OCI-LY7 (cell line): Measurements from ENCODE around the gene CWH43. TPM values are rescaled to one million over a fixed set of nuclear protein-coding genes. Genes with fewer than 3 reads are reported as not detected.

Experiments used
- BruUV-seq: library from RNA; stranded (reverse); fragments of 400-500 nt; replicated peaks from 2 replicates; lab custom pipeline; 2021; lab: Mats Ljungman, UMichigan
- CTCF ChIA-PET: fragments of 300-600 bp; sonication (Branson Sonifier 250); formaldehyde crosslinking; loops from one replicate; lab custom pipeline; 2022; ENCODE audit warnings: antibody characterized with exemption; ENCODE audit not compliant: unreplicated experiment; lab: Charles Lee
- POLR2A ChIA-PET: fragments of 300-600 bp; sonication (Branson Sonifier 250); formaldehyde crosslinking; loops from one replicate; lab custom pipeline; 2022; ENCODE audit warnings: antibody characterized with exemption; lab: Charles Lee
- DNase-seq: peaks from one replicate; pipeline ENCODE4 v3.0.0-alpha.2; 2015; ENCODE audit warnings: low spot score
- H2AFZ ChIP-seq: fragments of 200-600 bp; sonication (generic), shearing (Covaris generic); 2 replicates; pipeline ENCODE4 v1.6.1; 2014; ENCODE audit warnings: mild to moderate bottlenecking, antibody characterized with exemption, low read length, moderate library complexity
- H3K27ac ChIP-seq: fragments of 200-600 bp; sonication (generic); 2 replicates; pipeline ENCODE4 v1.5.1; 2014; ENCODE audit warnings: mixed run types, low read depth, mild to moderate bottlenecking, moderate library complexity, low read length, inconsistent platforms; ENCODE audit not compliant: poor library complexity, severe bottlenecking
- H3K36me3 ChIP-seq: fragments of 200-600 bp; sonication (generic); 2 replicates; pipeline ENCODE4 v1.6.1; 2014; ENCODE audit warnings: mild to moderate bottlenecking, antibody characterized with exemption, low read length, moderate library complexity, mixed read lengths; ENCODE audit not compliant: insufficient read depth
- H3K4me1 ChIP-seq: fragments of 200-600 bp; sonication (generic); 2 replicates; pipeline ENCODE4 v1.5.1; 2014; ENCODE audit warnings: mild to moderate bottlenecking, low read length; ENCODE audit not compliant: insufficient read depth, poor library complexity, severe bottlenecking
- H3K4me2 ChIP-seq: fragments of 200-600 bp; sonication (generic); 2 replicates; pipeline ENCODE4 v1.6.1; 2014; ENCODE audit warnings: mild to moderate bottlenecking, low read length
- H3K4me3 ChIP-seq: fragments of 200-600 bp; sonication (generic); 2 replicates; pipeline ENCODE4 v1.5.1; 2014; ENCODE audit warnings: mild to moderate bottlenecking, low read depth, low read length; ENCODE audit not compliant: poor library complexity, severe bottlenecking
- H3K79me2 ChIP-seq: fragments of 200-600 bp; sonication (generic); 2 replicates; pipeline ENCODE4 v1.6.1; 2016; ENCODE audit warnings: low read depth, mild to moderate bottlenecking, low read length, moderate library complexity, mixed read lengths; ENCODE audit not compliant: insufficient read depth
- H3K9me2 ChIP-seq: fragments of 200-600 bp; sonication (generic); 2 replicates; pipeline ENCODE4 v1.6.1; 2016; ENCODE audit warnings: mild to moderate bottlenecking, low read length, mixed read lengths; ENCODE audit not compliant: insufficient read depth
- H3K9me3 ChIP-seq: fragments of 200-600 bp; sonication (generic); 2 replicates; pipeline ENCODE4 v1.6.1; 2014; ENCODE audit warnings: mild to moderate bottlenecking, mixed run types, low read length, mixed read lengths
- H4K20me1 ChIP-seq: fragments of 200-600 bp; sonication (generic); 2 replicates; pipeline ENCODE4 v1.6.1; 2014; ENCODE audit warnings: mild to moderate bottlenecking, antibody characterized with exemption, low read length, moderate library complexity, mixed read lengths; ENCODE audit not compliant: insufficient read depth
- CTCF ChIP-seq: fragments of 200-600 bp; sonication (generic); conservative IDR thresholded peaks from 2 replicates; pipeline ENCODE4 v1.5.1; 2014; ENCODE audit warnings: mild to moderate bottlenecking, antibody characterized with exemption, low read length, moderate library complexity, mixed read lengths
- EZH2phosphoT487 ChIP-seq: fragments of 200-600 bp; sonication (generic); IDR thresholded peaks from 2 replicates; pipeline ENCODE4 v1.6.1; 2018; ENCODE audit warnings: low read depth, borderline replicate concordance, mild to moderate bottlenecking, mixed run types, antibody characterized with exemption, low read length, moderate library complexity, mixed read lengths
- intact Hi-C: fragments of 100-400 bp; cut with micrococcal nuclease; formaldehyde crosslinking; loops from one replicate; pipeline ENCODE4 v1.10.0; 2022; ENCODE audit not compliant: unreplicated experiment
- total RNA-seq, 2 experiments: library from RNA; depleted of rRNA in 1 of 2; stranded (reverse); fragments of >200 nt in 1 of 2; shearing (Covaris generic) in 1 of 2; gene quantifications; 2 replicates each; pipeline ENCODE4 v1.2.3, GENCODE V29; 2014 to 2022

CWH43 gene
- total RNA-seq, 2 experiments from 2014 or later = not detected

GRCh38 chr4:48963042-48963679 is 22.9 kb upstream of the CWH43 start:
- H3K9me3 ChIP-seq = no peaks in the 10 kb centered on the region
- H3K9me2 ChIP-seq = no peaks in the 10 kb centered on the region
- BruUV-seq = no TSS peak
- H3K36me3 ChIP-seq = no peaks in the 10 kb centered on the region
- ChIA-PET CTCF (no interaction called here), POLR2A (interaction anchor here (0.6 kb wide), 1 partner anchor 359 kb away, joined by 3 read pairs; no protein-coding TSS in a partner anchor)
- peak; percentile 89 for DNase-seq
- no peaks in the 10 kb centered on the region for H4K20me1 ChIP-seq
- H3K79me2 ChIP-seq = no peaks in the 10 kb centered on the region
- no peak overlapping the region for H3K4me2 ChIP-seq
- H2AFZ ChIP-seq = no peak overlapping the region
- intact Hi-C loops = loop anchor here (1.0 to 10.0 kb wide), 5 partner anchors 182 to 838 kb away; partner anchors contain the start of gene FRYL
- H3K4me3 ChIP-seq = no peak overlapping the region
- H3K4me1 ChIP-seq = no peaks in the 10 kb centered on the region
- TF ChIP-seq CTCF (peak; percentile 100), EZH2phosphoT487 (no peak)
- no peak overlapping the region for H3K27ac ChIP-seq

GRCh38 chr4:48967101-48967500 is 19.0 kb upstream of the CWH43 start:
- DNase-seq = no peak
- ChIA-PET CTCF (no interaction called here), POLR2A (no interaction called here)
- no peak overlapping the region for H3K4me3 ChIP-seq
- no peaks in the 10 kb centered on the region for H3K4me1 ChIP-seq
- H3K27ac ChIP-seq = no peak overlapping the region
- TF ChIP-seq CTCF = no peak
- no peak for TF ChIP-seq EZH2phosphoT487
- no peaks in the 10 kb centered on the region for H3K9me3 ChIP-seq
- no peaks in the 10 kb centered on the region for H4K20me1 ChIP-seq
- intact Hi-C loops = loop anchor here (10.0 kb wide), 1 partner anchor 842 kb away; no protein-coding TSS in a partner anchor
- no peaks in the 10 kb centered on the region for H3K36me3 ChIP-seq
- H3K79me2 ChIP-seq = no peaks in the 10 kb centered on the region
- no peak overlapping the region for H2AFZ ChIP-seq
- BruUV-seq = no TSS peak
- H3K9me2 ChIP-seq = no peaks in the 10 kb centered on the region
- H3K4me2 ChIP-seq = no peak overlapping the region

- Histone ChIP-seq H3K9me2 (no peaks in the 10 kb centered on the region), H3K79me2 (no peaks in the 10 kb centered on the region), H4K20me1 (no peaks in the 10 kb centered on the region), H3K27ac (no peak overlapping the region), H3K36me3 (no peaks in the 10 kb centered on the region), H2AFZ (no peak overlapping the region), H3K4me3 (no peak overlapping the region), H3K4me2 (no peak overlapping the region), H3K4me1 (no peaks in the 10 kb centered on the region), H3K9me3 (no peaks in the 10 kb centered on the region)
- intact Hi-C loops = loop anchor here (10.0 kb wide), 1 partner anchor 843 kb away; no protein-coding TSS in a partner anchor
- POLR2A ChIA-PET = no interaction called here
- CTCF ChIA-PET = no interaction called here
- no TSS peak for BruUV-seq
- TF ChIP-seq EZH2phosphoT487 = no peak
- no peak for TF ChIP-seq CTCF
- DNase-seq = no peak
Observed at GRCh38 chr4:48967631-48968030, 18.4 kb upstream of the CWH43 start.
